Testis (tissue), 3 donors: ENCODE measurements around the gene TCL1A. TPM values are rescaled to one million over a fixed set of nuclear protein-coding genes. Genes with fewer than 3 reads are reported as not detected.

ENCODE experiments used
- DNase-seq: peaks from one replicate; pipeline ENCODE4 v3.0.0-alpha.2; 2019
- H3K27ac ChIP-seq, 2 donors: fragments of 200-600 bp; sonication (generic); one replicate each; pipeline ENCODE4 v1.5.1; 2019
- H3K27me3 ChIP-seq: fragments of 200-600 bp; sonication (generic); one replicate; pipeline ENCODE4 v1.5.1; 2019
- H3K36me3 ChIP-seq: fragments of 200-600 bp; sonication (generic); one replicate; pipeline ENCODE4 v1.5.1; 2017; ENCODE audit warnings: low read depth; ENCODE audit errors: missing control alignments
- H3K4me1 ChIP-seq: fragments of 200-600 bp; sonication (generic); one replicate; pipeline ENCODE4 v1.5.1; 2019
- H3K4me3 ChIP-seq, 2 donors: fragments of 200-600 bp; sonication (generic); one replicate each; pipeline ENCODE4 v1.5.1; 2017 to 2019
- H3K9me3 ChIP-seq: fragments of 200-600 bp; sonication (generic); one replicate; pipeline ENCODE4 v1.5.1; 2017
- CTCF ChIP-seq, 3 experiments: fragments of 450-650 bp in 2 of 3; fragments of 200-600 bp in 1 of 3; sonication (generic) in 1 of 3; IDR thresholded peaks; one replicate each; pipeline ENCODE4 v1.5.1; 2016 to 2019; ENCODE audit warnings: antibody characterized with exemption in 3 of 3, mild to moderate bottlenecking in 2 of 3, moderate library complexity in 1 of 3
- POLR2A ChIP-seq: fragments of 450-650 bp; IDR thresholded peaks from one replicate; pipeline ENCODE4 v1.6.1; 2017; ENCODE audit warnings: antibody characterized with exemption, mild to moderate bottlenecking, moderate library complexity
- WGBS, 2 donors: methylation state at CpG; one replicate each; pipeline ENCODE4 v1.1.5; 2018; 5-methylcytosine and 5-hydroxymethylcytosine counted together
- intact Hi-C: fragments of 100-400 bp; cut with DNase I; formaldehyde crosslinking; loops from one replicate; pipeline ENCODE4 v1.15.1; 2023; ENCODE audit warnings: low total_unique reads
- polyA plus RNA-seq: library from polyadenylated mRNA; stranded (reverse); fragments of 350-450 nt; fragmentation: Illumina TruSeq; extraction: RNeasy Lipid Tissue Mini Kit (QIAGEN cat#74804); gene quantifications from one replicate; pipeline ENCODE4 v1.2.3, GENCODE V29; 2014; ENCODE audit warnings: low read depth, low replicate concordance; ENCODE audit not compliant: insufficient read depth
- total RNA-seq, 2 donors: library from RNA; depleted of rRNA; stranded (reverse); fragments of >200 nt; gene quantifications; one replicate each; pipeline ENCODE4 v1.2.3, GENCODE V29; 2016

The TCL1A gene
- total and polyA plus RNA-seq, 3 donors from 2014 or later, result 10.2 to 14.1 (median 13.7) TPM

- no peaks in the 10 kb centered on the region for H3K9me3 ChIP-seq
- 58 to 72% methylated on average over 16 to 38 of the region's 38 CpGs for WGBS, 2 donors
- H3K36me3 ChIP-seq, result no peaks in the 10 kb centered on the region
- intact Hi-C loops, result no loop called here
- no peaks in the 10 kb centered on the region for H3K4me1 ChIP-seq
- H3K27ac ChIP-seq, result no peak within 1 kb of the TSS
- peak within 1 kb of the TSS in 1 of 2 donors; percentile 17 for H3K4me3 ChIP-seq
- TF ChIP-seq POLR2A (no peak), CTCF (IDR thresholded peaks at IDR 0.05) (no peak)
- H3K27me3 ChIP-seq, result no peaks in the 10 kb centered on the region
- DNase-seq, result peak; percentile 33
Observed at GRCh38 chr14:95685978-95686922, 27.7 kb downstream of the TCL1A start, which contains the start of gene TCL1B. TCL1B (plus strand) TSS chr14:95686426; CDS start chr14:95686468, 42 bp downstream.

DNA sequence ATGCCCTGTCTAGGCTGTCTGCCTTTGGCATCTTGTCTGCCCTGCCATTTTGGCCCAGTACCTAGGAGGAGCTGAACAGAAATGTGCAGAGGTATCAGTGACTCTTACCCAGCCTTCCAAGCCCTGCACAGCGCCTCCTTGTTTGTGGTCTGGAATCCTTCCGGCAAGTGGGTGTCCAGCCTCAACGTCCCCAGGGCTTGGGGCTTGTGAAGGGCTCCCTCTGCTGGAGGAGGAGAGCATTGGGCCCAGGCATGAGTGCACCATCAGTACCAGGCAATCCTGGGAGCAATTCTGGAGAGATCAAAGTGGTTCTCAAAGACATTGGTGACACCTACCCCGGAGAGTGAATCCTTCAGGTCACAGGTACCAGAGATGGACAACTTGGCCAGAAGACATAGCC is 30.1 kb downstream of the TCL1A start:
- intact Hi-C loops, result no loop called here
- no peaks in the 10 kb centered on the region for H3K27me3 ChIP-seq
- H3K4me3 ChIP-seq, result no peak overlapping the region
- TF ChIP-seq CTCF (IDR thresholded peaks at IDR 0.05), result peak in 1 of 3 experiments; percentile 29
- TF ChIP-seq POLR2A, result no peak
- H3K4me1 ChIP-seq, result no peaks in the 10 kb centered on the region
- 78 to 84% methylated on average over 4 of the region's 4 CpGs for WGBS, 2 donors
- H3K27ac ChIP-seq, result no peak overlapping the region
- no peak for DNase-seq
- H3K9me3 ChIP-seq, result no peaks in the 10 kb centered on the region
- H3K36me3 ChIP-seq, result no peaks in the 10 kb centered on the region

- WGBS, 2 donors, result 57 to 63% methylated on average over 2 of the region's 2 CpGs
- Histone ChIP-seq H3K4me3 (no peak overlapping the region), H3K27ac (no peak overlapping the region), H3K36me3 (no peaks in the 10 kb centered on the region), H3K9me3 (no peaks in the 10 kb centered on the region), H3K27me3 (no peaks in the 10 kb centered on the region), H3K4me1 (no peaks in the 10 kb centered on the region)
- TF ChIP-seq POLR2A, result no peak
- TF ChIP-seq CTCF (IDR thresholded peaks at IDR 0.05), result no peak
- intact Hi-C loops, result no loop called here
- peak; percentile 32 for DNase-seq
Observed at GRCh38 chr14:95681153-95681552, 32.8 kb downstream of the TCL1A start.

DNA sequence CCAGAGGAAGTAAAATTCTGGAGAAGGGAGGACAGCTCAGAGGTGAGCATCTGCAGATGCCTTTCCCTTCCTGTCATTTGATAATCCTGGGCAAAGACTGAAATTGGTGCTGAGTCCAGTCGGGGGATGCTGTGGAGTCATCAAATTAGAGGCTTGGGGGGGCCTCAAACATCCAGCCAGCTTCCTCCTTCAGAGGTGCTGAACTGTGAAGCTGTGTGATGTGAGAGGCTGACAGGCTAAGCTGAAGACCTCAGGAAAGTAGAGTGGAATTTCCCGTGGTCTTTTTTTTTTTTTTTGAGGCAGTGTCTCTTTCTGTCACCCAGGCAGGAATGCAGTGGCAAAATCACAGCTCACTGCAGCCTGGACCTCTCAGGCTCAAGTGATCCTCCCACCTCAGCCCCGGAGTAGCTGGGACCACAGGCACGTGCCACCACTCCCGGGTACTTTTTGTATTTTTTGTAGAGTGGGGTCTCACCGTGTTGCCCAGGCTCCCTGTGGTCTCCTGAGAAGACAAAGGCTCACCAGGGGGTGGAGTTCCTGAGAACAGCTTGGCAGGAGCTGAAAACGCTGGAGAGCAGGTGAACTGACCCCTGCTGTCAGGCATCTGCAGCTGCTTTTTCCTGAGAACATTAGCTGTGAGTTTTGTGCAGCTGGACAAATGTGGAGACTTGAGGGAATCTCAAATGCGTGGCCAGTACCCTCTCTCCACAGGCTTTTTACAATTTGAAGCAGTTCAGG is 33.8 kb downstream of the TCL1A start:
- 18 to 20% methylated on average over 8 of the region's 8 CpGs for WGBS, 2 donors
- Histone ChIP-seq H3K27ac (no peak overlapping the region), H3K4me3 (no peak overlapping the region), H3K9me3 (no peaks in the 10 kb centered on the region), H3K4me1 (no peaks in the 10 kb centered on the region), H3K27me3 (no peaks in the 10 kb centered on the region), H3K36me3 (no peaks in the 10 kb centered on the region)
- no peak for TF ChIP-seq CTCF (IDR thresholded peaks at IDR 0.05)
- no peak for TF ChIP-seq POLR2A
- intact Hi-C loops, result no loop called here
- no peak for DNase-seq
